ENCODE measurements around the gene FGD5.
"Not testable (repeated sequence)": the region's sequence is repeated elsewhere in the genome, so short reads cannot be mapped to it uniquely, and the experiment has no call there.

FGD5 gene

GRCh38 chr3:14804835-14805780, 13.7 kb upstream of the FGD5 start:
- no peak for DNase-seq (ENCODE audit: low read depth)

DNA sequence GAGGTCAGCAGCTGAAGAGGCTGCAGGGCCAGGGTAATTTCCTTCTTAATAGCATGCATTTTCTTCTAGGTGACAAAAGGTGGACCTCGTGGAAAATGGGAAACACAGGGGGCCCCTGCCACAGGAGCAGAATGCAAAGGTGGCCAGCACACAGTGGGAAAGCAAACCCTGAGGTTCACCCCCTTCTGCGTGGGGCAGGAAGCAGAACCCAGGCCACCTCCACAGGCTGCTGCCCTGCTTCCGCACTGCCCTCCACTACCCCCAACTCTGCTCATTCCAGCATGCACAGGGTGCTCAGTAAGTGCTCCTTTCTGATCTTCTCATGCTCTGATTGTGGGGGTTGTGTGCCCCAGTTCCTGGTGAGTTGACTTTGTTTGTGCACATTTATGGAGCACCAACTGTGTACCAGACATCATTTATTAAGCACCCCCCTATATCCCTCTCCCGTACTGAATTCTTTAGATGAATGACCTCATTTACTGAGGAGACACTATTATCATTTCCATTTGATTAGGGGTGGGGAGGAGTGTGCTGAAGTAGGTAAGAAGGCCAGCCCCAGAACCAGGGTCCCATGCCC, 12.7 kb upstream of the FGD5 start:
- DNase-seq (ENCODE audit: low read depth) = no peak

DNA sequence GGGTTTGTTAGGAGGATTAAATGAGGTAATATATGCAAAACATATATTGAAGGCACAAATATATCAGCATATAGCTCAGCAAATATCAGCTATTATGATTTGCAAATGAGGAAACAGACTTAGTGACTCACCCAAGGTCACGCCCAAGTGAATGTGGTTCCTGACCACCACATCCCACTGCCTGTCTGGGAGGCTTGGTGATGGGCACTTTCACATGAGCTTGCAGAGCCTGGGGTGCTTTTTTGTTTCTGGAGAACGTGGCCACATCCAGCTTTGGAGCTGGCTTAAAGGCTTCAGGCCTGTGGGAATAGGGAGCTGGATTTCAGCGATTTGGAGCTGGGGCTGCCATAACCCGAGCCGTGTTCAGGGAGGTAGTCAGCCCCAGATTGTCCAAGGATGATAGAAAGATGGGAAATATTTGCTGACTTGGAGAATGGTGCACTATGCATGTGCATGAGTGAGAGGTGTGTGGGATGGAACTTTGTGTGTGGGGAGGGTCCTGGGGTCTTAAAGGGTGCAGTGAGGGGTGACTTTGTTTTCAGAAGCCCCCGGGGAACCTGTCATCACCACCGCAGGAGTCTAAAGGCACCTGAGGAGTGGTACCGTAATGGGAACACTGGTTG, 12.0 kb upstream of the FGD5 start:
- no peak for DNase-seq (ENCODE audit: low read depth)

DNA sequence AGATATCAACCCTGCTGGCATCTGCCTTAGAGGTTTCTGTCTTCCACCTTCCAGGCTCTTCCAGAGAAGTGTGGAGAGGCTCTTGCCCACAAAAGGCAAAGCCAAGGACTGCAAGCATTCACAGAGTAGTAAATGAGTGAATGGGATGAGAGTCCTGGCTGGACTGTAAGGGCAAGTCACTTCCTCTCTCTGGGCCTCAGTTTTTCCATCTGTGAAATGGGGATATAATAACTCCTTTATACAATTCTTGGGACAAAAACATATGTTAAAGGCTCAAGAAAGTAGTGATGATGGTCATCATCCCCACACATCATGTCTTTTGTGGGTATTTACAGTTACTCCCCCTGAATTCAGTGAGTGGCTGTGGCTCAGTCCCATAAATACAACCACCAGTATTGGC, 10.7 kb upstream of the FGD5 start:
- no peak for DNase-seq (ENCODE audit: low read depth)

DNA sequence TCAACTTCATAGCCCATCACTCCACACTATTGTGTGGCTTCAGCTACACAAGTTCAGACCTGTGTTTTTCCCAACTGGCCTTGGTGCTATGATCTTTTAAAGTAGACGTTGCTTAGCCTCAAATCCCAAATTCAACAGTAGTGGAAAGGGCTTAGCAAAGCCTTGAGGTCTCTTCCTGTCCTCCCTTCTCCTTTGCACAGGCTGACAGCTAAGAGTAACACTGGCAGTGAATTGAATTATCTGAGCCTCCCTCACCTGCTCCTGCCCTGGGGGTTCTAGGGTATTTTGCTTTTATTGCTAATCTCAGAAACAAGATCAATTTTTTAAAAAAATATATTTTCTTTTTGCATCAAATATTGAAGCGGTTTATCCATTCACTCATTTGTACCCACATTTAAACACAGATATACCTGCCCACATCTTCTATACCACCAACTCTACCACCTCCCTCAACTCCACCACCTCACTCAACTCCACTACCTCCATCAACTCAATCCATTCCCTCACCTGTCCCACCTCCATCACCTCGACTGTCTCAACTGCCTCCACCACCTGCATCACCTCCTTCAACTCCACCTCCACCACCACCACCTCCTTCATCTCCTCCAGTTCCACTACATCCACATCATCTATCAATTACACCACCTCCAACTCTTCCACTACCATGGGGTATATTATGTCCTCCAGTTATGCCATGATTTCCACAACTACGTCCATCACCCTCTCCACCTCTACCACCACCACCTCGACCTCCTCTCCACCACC, 10.1 kb upstream of the FGD5 start:
- no peak for DNase-seq (ENCODE audit: low read depth)

DNA sequence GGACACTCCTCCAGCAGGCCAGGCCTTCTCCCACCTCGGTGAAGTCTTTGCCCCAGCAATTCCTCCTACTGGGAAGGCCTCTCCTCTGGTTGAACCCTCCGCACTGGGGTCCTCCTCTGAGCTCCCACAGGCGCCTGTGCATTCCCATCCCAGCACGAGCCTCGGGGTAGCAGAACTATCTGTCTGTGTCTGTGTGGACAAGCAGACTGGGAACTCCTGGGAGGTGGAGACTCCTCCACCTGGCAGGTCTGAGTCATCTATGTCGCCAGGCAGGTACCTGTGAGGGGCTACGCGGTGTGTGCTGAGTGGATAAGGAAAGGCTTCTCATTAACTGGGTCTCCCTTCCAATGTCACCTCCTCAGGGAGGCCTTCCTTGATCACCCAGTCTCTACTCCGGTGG, 9.2 kb upstream of the FGD5 start:
- not testable (repeated sequence) for DNase-seq (ENCODE audit: low read depth)

DNA sequence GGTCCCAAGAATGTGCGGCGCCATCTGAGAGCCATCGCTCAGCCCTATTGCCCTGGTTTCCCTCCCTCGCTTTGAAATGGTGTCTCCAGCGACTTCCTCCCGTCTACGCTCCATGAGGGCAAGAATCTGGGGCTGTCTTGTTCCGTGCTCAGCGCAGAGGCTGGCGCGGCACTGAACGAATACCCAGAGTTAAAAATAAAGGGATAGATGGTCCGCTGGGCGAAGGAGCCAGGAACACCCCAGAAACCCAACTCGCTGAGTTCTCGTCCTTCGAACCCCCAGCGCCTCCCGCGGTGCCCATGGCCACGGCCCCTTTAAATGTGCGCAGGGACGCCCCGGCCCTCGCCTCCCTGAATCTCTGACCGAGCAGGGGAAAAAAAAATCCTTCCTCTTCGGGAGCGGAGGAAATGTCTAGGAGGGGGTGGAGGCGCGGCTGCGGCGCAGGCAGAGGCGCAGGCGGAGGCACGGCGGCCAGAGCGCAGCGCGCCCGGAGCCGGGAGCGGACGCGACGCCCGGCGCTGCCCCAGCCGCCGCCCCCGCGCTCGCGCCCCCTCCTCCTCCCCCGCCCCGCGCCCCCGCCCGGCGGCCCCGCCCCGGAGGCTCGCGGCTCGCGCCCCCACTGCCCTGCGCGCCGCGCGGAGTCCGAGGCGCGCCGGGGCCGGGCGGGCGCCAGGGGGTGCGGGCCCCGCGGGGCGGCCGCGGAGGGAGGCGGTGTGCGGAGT, 8.5 kb upstream of the FGD5 start:
- DNase-seq (ENCODE audit: low read depth) = no peak

DNA sequence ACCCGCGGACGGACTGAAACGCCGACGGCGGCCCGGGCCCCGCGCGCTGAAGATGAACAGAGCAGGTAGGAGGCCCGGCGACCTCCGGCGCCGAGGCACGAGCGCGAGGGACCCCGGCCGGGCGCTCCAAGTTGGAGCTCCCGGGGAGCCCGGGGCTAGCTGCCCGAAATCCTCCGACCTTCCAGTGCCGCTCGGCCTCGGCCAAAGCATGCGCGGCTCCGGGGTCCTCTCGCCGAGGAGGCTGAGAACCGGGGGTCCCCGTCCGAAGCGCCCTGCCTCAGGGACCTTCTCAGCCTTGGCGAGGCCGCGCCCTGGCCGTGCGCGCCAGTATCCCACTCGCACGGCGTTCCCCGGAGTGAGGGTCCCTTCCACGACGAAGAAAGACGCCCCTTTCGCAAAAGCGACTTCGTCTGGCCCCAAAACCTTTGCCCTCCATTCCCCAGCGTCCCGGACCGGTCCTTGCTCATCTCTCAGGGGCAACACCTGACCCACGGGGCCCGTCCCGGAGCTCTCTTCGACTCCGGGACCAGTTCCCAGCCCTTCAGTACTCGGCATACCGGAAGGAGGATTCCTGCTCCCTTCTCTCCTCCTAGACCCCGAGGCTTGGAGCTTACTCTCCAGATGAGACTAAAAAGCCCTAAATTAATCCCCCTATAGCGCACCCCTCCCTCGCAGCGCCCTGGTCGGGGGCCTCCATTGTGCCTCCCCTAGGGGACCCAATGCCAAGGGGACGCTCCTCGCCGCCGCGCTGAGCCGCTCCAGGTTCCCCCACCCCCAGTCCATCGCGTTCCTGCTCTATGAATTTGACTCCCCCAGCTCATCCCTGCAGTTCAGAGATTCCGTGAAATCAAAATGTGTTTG, 7.7 kb upstream of the FGD5 start:
- no peak for DNase-seq (ENCODE audit: low read depth)

- no peak for DNase-seq (ENCODE audit: low read depth)
Measured at GRCh38 chr3:14811684-14812083, 7.1 kb upstream of the FGD5 start.

GRCh38 chr3:14812196-14812790, 6.5 kb upstream of the FGD5 start:
- no peak for DNase-seq (ENCODE audit: low read depth)

DNA sequence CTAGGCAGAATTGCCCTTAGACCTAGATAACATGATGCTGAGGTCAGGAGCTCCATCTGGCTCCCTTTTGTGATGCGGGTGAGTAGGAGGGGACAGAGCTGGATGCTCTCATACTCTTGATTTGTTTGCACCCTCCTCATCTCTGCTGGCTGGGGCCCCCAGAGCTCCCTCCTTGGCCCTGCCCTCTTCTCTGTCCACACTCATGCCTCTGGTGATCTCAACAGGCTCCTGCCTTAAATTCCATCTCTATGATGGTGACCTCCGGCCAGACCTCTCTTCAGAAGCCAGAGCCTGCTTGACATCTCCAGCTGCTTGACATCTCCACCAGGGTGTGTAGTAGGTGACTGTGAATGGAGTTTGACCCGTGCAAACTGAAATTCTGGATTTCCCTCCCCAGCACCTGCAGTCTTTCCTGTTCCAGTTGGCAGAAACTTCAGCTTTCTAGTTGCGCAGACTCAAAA, 4.3 kb upstream of the FGD5 start:
- no peak for DNase-seq (ENCODE audit: low read depth)

DNA sequence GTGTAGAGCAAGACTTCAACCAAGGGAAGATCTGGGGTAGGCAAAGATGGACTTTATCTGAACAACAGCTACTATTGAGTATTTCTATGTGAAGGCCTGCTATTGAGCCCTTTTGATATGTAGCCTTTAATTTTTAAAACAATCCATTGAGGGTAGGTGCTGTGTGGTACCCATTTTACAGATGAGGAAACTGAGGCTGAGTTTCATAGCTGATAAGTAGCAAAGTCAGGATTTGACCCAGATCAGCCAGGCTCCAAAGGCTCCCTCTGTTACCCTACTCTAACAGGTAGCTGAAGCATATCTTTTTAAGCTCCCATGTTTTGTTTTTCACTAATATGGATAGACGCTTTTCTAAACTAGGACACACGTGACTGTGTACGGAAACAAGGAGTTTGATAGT, 2.4 kb upstream of the FGD5 start:
- DNase-seq (ENCODE audit: low read depth) = no peak

DNA sequence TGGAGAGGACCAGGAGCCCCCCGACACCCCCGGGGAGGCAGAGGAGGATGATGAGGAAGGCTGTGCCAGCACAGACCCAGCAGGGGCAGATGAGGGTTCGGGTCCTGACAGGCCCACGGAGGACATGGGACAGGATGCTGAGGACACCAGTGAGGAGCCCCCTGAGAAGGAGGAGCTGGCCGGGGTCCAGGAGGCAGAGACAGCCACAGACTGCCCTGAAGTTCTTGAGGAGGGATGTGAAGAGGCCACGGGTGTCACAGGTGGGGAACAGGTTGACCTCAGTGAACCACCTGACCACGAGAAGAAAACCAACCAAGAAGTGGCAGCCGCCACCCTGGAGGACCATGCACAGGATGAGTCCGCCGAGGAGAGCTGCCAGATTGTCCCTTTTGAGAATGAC, 909 bp downstream of the FGD5 start:
- no peak for DNase-seq (ENCODE audit: low read depth)

GRCh38 chr3:14820156-14820555, 1.4 kb downstream of the FGD5 start:
- no peak for DNase-seq (ENCODE audit: low read depth)

DNA sequence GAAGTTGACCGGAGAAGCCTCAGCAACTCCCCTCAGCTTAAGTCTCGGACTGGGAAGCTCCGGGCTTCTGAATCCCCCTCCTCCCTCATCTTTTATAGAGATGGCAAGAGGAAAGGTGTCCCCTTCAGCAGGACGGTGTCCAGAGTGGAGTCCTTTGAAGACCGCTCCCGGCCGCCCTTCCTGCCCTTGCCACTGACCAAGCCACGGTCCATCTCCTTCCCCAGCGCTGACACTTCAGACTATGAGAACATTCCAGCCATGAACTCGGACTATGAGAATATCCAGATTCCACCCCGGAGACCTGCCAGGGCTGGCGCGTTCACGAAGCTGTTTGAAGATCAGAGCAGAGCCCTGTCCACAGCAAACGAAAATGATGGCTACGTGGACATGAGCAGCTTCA, 2.4 kb downstream of the FGD5 start:
- no peak for DNase-seq (ENCODE audit: low read depth)

- DNase-seq (ENCODE audit: low read depth) = no peak
Measured at GRCh38 chr3:14822134-14822533, 3.4 kb downstream of the FGD5 start.

DNA sequence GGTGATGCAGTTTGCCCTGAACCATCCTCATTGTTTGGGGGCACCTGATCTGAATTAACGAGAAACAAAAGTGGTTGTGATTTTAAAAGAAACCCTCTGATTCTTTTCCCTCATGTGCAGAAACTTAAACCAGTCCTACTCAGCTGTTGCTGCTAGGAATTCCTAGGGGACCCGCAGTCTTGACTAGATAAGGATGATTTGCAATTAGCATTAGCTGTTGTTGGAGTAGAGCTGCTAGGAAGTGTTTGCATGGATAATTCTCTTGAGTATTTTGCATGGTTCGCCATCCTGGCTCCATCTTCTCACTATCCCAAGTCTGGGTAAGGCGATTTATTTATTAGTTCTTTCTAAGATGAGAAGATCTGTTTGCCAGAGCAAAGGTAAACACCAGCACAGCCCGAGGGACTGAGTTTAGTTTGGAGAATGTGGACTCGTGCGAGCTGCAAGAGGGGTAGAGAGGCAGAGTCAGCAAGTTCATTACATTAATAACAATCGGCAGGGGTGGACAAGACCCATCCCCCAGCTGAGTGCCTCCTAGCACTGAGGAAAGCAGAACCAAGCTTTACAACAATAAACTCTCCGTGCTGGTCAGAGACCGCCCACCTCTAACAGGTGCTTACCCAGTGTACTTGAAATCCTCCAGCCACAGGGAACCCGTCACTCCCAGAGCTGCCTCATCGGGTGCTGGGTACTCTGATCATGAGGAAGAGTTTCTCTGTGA, 4.1 kb downstream of the FGD5 start:
- DNase-seq (ENCODE audit: low read depth) = no peak

DNA sequence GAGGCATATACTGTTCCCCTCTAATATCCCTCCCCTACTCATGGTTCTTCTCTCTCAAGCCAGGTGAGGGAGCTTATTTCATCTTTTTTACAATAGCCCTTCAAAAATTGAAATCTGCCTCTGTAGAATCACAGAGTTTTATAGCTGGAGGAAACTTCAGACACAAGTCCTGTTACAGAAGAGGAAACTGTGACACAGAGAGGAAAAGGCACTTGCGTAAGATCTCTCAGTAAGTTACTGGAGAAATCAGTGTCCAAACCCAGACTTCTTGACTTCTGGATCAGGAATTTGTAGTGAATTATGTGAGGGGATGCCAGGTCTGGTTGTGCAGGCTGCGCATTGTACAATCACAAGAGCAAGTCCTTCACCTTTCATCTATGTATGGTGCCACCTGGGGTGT, 4.6 kb downstream of the FGD5 start:
- no peak for DNase-seq (ENCODE audit: low read depth)

- DNase-seq (ENCODE audit: low read depth) = no peak
Measured at GRCh38 chr3:14823910-14824629, 5.3 kb downstream of the FGD5 start.
